Measurements from ENCODE around the gene ST6GALNAC4.

DNA sequence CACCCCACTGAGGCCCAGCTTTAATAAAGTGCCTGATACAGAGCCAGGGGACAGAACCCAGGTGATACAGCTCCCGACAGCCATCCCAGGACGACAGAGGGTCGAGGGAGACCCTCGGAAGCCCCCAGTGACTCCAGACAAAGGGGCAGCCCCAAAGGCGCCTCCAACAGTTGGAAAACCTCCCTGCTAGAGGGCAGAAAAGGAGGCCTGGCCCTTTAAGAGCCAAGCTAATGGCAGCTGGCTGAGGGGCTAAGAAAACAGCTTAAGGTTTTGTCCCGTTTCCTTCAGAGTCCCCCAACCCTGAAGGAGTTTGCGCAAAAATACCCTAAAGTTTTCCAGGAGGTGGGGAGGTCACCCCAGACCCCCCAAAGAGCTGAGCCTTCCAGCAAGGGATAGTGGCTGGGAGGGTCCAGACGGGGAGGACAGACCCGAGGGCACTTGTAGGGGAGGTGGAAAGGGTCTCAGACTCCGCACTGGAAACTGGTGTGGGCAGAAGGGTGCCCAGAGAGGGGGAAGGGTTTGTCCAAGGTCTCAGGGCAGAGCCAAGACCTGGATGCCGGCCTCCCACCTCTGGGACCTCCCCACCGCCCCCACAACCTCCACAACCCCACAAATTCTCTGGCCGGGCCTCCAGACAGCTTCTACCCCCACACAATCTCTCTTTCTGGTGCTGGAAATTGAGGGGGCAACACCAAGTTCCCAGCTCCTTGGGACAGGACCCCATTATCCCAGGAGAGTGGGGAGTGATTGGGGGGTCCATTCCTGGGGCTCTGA lies 31.1 kb downstream of the ST6GALNAC4 start:
- TF ChIP-seq NFE2L1 (tag; IDR thresholded peaks at IDR 0.05; ENCODE audit: borderline replicate concordance, low read depth) (no peak), MAX (CRISPR knock-in tag; IDR thresholded peaks at IDR 0.05) (no peak), KLF13 (tag; IDR thresholded peaks at IDR 0.05; ENCODE audit: borderline replicate concordance, low read depth) (no peak), NFIC (IDR thresholded peaks at IDR 0.05) (no peak), SP1 (CRISPR knock-in tag; IDR thresholded peaks at IDR 0.05) (no peak), POLR2A (conservative IDR thresholded peaks at IDR 0.05) (no peak), HCFC1 (IDR thresholded peaks at IDR 0.05; ENCODE audit: low read depth, low read length) (no peak), KDM4B (IDR thresholded peaks at IDR 0.05; ENCODE audit: borderline replicate concordance in 2 of 2, low read depth in 1 of 2) (no peak)
